DND-41 (cell line): ENCODE measurements around the gene LAPTM4A.
"Not testable (repeated sequence)": the region's sequence is repeated elsewhere in the genome, so short reads cannot be mapped to it uniquely, and the experiment has no call there.

Experiments
- ATAC-seq: fragments of 200-7000 bp; cut with Tn5 transposase; 3 replicates; pipeline ENCODE4 v1.9.1; 2021; ENCODE audit warnings: low read depth; ENCODE audit not compliant: insufficient read depth
- DNase-seq: peaks from one replicate; pipeline ENCODE4 v3.0.0-alpha.2; 2020
- H2AFZ ChIP-seq: 2 replicates; pipeline ENCODE4 v1.6.0; 2012; ENCODE audit warnings: low read depth, low read length
- H3K27ac ChIP-seq: 2 replicates; pipeline ENCODE4 v1.5.1; 2012; ENCODE audit warnings: low read length, inconsistent platforms
- H3K27me3 ChIP-seq: fragments of 200-600 bp; sonication (generic); 2 replicates; pipeline ENCODE4 v1.6.0; 2012; ENCODE audit warnings: low read length, mild to moderate bottlenecking, inconsistent platforms; ENCODE audit not compliant: insufficient read depth, poor library complexity
- H3K36me3 ChIP-seq: 2 replicates; pipeline ENCODE4 v1.5.1; 2012; ENCODE audit warnings: low read length, inconsistent platforms; ENCODE audit not compliant: insufficient read depth
- H3K4me1 ChIP-seq: 2 replicates; pipeline ENCODE4 v1.5.1; 2012; ENCODE audit warnings: mild to moderate bottlenecking, low read length; ENCODE audit not compliant: insufficient read depth
- H3K4me2 ChIP-seq: 2 replicates; pipeline ENCODE4 v1.6.0; 2012; ENCODE audit warnings: mild to moderate bottlenecking, moderate library complexity, low read length, inconsistent platforms; ENCODE audit not compliant: insufficient read depth
- H3K4me3 ChIP-seq, 2 experiments: fragments of 200-600 bp in 1 of 2; shearing (Covaris generic) in 1 of 2; 2 replicates each; pipeline ENCODE4 v1.5.1; 2012 to 2016; ENCODE audit warnings: inconsistent platforms in 2 of 2, low read length in 2 of 2, mild to moderate bottlenecking in 2 of 2, low read depth in 1 of 2, moderate library complexity in 1 of 2
- H3K79me2 ChIP-seq: 2 replicates; pipeline ENCODE4 v1.6.0; 2012; ENCODE audit warnings: low read length, inconsistent platforms; ENCODE audit not compliant: insufficient read depth
- H3K9ac ChIP-seq: 2 replicates; pipeline ENCODE4 v1.6.0; 2012; ENCODE audit warnings: low read depth, mild to moderate bottlenecking, inconsistent platforms, low read length, moderate library complexity
- H3K9me3 ChIP-seq: 2 replicates; pipeline ENCODE4 v1.5.1; 2012; ENCODE audit warnings: low read length, moderate library complexity, mild to moderate bottlenecking, inconsistent platforms; ENCODE audit not compliant: insufficient read depth, severe bottlenecking
- H4K20me1 ChIP-seq: 2 replicates; pipeline ENCODE4 v1.6.0; 2012; ENCODE audit warnings: low read length; ENCODE audit not compliant: insufficient read depth
- CTCF ChIP-seq: IDR thresholded peaks from 2 replicates; pipeline ENCODE4 v1.5.1; 2012; ENCODE audit warnings: borderline replicate concordance, low read length, moderate library complexity, mild to moderate bottlenecking; ENCODE audit not compliant: poor library complexity, severe bottlenecking; ENCODE audit errors: extremely low read depth
- EZH2 ChIP-seq: IDR thresholded peaks from 3 replicates; pipeline ENCODE4 v1.6.1; 2012; ENCODE audit warnings: borderline replicate concordance, low read depth, mild to moderate bottlenecking, moderate library complexity, low read length, inconsistent platforms; ENCODE audit not compliant: severe bottlenecking

Gene LAPTM4A

GRCh38 chr2:20077411-20077940 lies 26.0 kb upstream of the LAPTM4A start:
- DNase-seq = no peak
- Histone ChIP-seq H3K4me2 (no peak overlapping the region), H3K36me3 (no peaks in the 10 kb centered on the region), H3K9ac (no peak overlapping the region), H3K9me3 (no peaks in the 10 kb centered on the region), H3K27ac (no peak overlapping the region), H4K20me1 (no peaks in the 10 kb centered on the region), H3K4me1 (no peaks in the 10 kb centered on the region), H3K4me3 (no peak overlapping the region), H3K79me2 (no peaks in the 10 kb centered on the region), H3K27me3 (no peaks in the 10 kb centered on the region), H2AFZ (no peak overlapping the region)
- ATAC-seq = no peak
- TF ChIP-seq CTCF = no peak
- TF ChIP-seq EZH2 = no peak

GRCh38 chr2:20076757-20077156 lies 25.3 kb upstream of the LAPTM4A start:
- Histone ChIP-seq H3K9me3 (no peaks in the 10 kb centered on the region), H3K4me2 (no peak overlapping the region), H3K79me2 (no peaks in the 10 kb centered on the region), H3K27me3 (no peaks in the 10 kb centered on the region), H3K27ac (no peak overlapping the region), H4K20me1 (no peaks in the 10 kb centered on the region), H3K9ac (no peak overlapping the region), H3K4me3 (no peak overlapping the region), H3K4me1 (no peaks in the 10 kb centered on the region), H2AFZ (no peak overlapping the region), H3K36me3 (no peaks in the 10 kb centered on the region)
- no peak for DNase-seq
- no peak for ATAC-seq
- TF ChIP-seq EZH2 (no peak), CTCF (no peak)

GRCh38 chr2:20074901-20075300 lies 23.5 kb upstream of the LAPTM4A start:
- TF ChIP-seq EZH2 = no peak
- no peak for TF ChIP-seq CTCF
- Histone ChIP-seq H3K27me3 (no peaks in the 10 kb centered on the region), H3K4me3 (no peak overlapping the region), H3K4me2 (no peak overlapping the region), H4K20me1 (no peaks in the 10 kb centered on the region), H3K36me3 (no peaks in the 10 kb centered on the region), H3K4me1 (no peaks in the 10 kb centered on the region), H3K9me3 (no peaks in the 10 kb centered on the region), H3K9ac (no peak overlapping the region), H2AFZ (no peak overlapping the region), H3K79me2 (no peaks in the 10 kb centered on the region), H3K27ac (no peak overlapping the region)
- DNase-seq (no peak), ATAC-seq (no peak)

- not testable (repeated sequence) for DNase-seq, H3K4me1 ChIP-seq, ATAC-seq
These were observed 22.7 kb upstream of the LAPTM4A start for GRCh38 chr2:20074046-20074648.

More at GRCh38 chr2:20074046-20074648, 22.7 kb upstream of the LAPTM4A start:
- not testable (repeated sequence) for H3K9me3 ChIP-seq, H3K27ac ChIP-seq, H3K79me2 ChIP-seq, H3K9ac ChIP-seq, H2AFZ ChIP-seq, H4K20me1 ChIP-seq, H3K4me3 ChIP-seq, H3K27me3 ChIP-seq, H3K36me3 ChIP-seq, H3K4me2 ChIP-seq
